H9 (cell line): Measurements from ENCODE around the gene AGTPBP1. TPM values are rescaled to one million over a fixed set of nuclear protein-coding genes. Genes with fewer than 3 reads are reported as not detected.
A peak's percentile ranks its signal among the peaks of the same experiment; 100 is the strongest.

ENCODE experiments used
- DNase-seq: peaks from one replicate; pipeline ENCODE4 v3.0.0-alpha.2; 2017
- H2AFZ ChIP-seq: one replicate; pipeline ENCODE4 v1.6.1; 2013; ENCODE audit warnings: mild to moderate bottlenecking, low read length, control low read depth, moderate library complexity
- H2AK5ac ChIP-seq: 2 replicates; pipeline ENCODE4 v1.6.1; 2013; ENCODE audit warnings: low read length, control low read depth, mixed read lengths; ENCODE audit not compliant: insufficient read length
- H2BK120ac ChIP-seq: one replicate; pipeline ENCODE4 v1.6.1; 2013; ENCODE audit warnings: low read depth, mild to moderate bottlenecking, low read length, control low read depth, inconsistent platforms; ENCODE audit not compliant: poor library complexity, severe bottlenecking
- H2BK12ac ChIP-seq: 2 replicates; pipeline ENCODE4 v1.6.1; 2013; ENCODE audit warnings: low read length, control low read depth, mixed read lengths, low read depth; ENCODE audit not compliant: insufficient read length
- H2BK15ac ChIP-seq: 2 replicates; pipeline ENCODE4 v1.6.1; 2013; ENCODE audit warnings: low read depth, low read length, control low read depth
- H2BK20ac ChIP-seq: one replicate; pipeline ENCODE4 v1.6.1; 2013; ENCODE audit warnings: low read depth, mild to moderate bottlenecking, low read length, control low read depth, inconsistent platforms; ENCODE audit not compliant: poor library complexity, severe bottlenecking
- H2BK5ac ChIP-seq: 2 replicates; pipeline ENCODE4 v1.6.1; 2013; ENCODE audit warnings: low read length, control low read depth, mixed read lengths; ENCODE audit not compliant: insufficient read length
- H3K14ac ChIP-seq: 2 replicates; pipeline ENCODE4 v1.6.1; 2013; ENCODE audit warnings: low read length, control low read depth; ENCODE audit not compliant: insufficient read depth
- H3K18ac ChIP-seq: 2 replicates; pipeline ENCODE4 v1.6.1; 2013; ENCODE audit warnings: low read depth, mild to moderate bottlenecking, mixed read lengths, low read length, control low read depth; ENCODE audit not compliant: insufficient read length
- H3K23ac ChIP-seq: 2 replicates; pipeline ENCODE4 v1.6.1; 2013; ENCODE audit warnings: low read length, control low read depth, mixed read lengths, low read depth; ENCODE audit not compliant: insufficient read length
- H3K23me2 ChIP-seq: 2 replicates; pipeline ENCODE4 v1.6.1; 2013; ENCODE audit warnings: low read depth, mild to moderate bottlenecking, mixed read lengths, low read length, control low read depth; ENCODE audit not compliant: insufficient read length, poor library complexity, severe bottlenecking
- H3K27ac ChIP-seq: 2 replicates; pipeline ENCODE4 v1.5.1; 2013; ENCODE audit warnings: low read length, control low read depth, mixed read lengths, low read depth; ENCODE audit not compliant: insufficient read length
- H3K27me3 ChIP-seq: 2 replicates; pipeline ENCODE4 v1.6.1; 2013; ENCODE audit warnings: low read length, control low read depth, inconsistent platforms; ENCODE audit not compliant: insufficient read depth
- H3K4ac ChIP-seq: 2 replicates; pipeline ENCODE4 v1.6.1; 2013; ENCODE audit warnings: low read depth, mild to moderate bottlenecking, control low read depth, inconsistent platforms, low read length, moderate library complexity
- H3K4me1 ChIP-seq: 2 replicates; pipeline ENCODE4 v1.6.1; 2013; ENCODE audit warnings: low read length, control low read depth, inconsistent platforms; ENCODE audit not compliant: insufficient read depth
- H3K4me2 ChIP-seq: 2 replicates; pipeline ENCODE4 v1.6.1; 2013; ENCODE audit warnings: low read length, control low read depth, mixed read lengths; ENCODE audit not compliant: insufficient read length, insufficient read depth
- H3K56ac ChIP-seq: 2 replicates; pipeline ENCODE4 v1.6.1; 2013; ENCODE audit warnings: low read depth, mild to moderate bottlenecking, mixed read lengths, low read length, control low read depth; ENCODE audit not compliant: insufficient read length
- H3K79me1 ChIP-seq: 2 replicates; pipeline ENCODE4 v1.6.1; 2013; ENCODE audit warnings: low read depth, mild to moderate bottlenecking, moderate library complexity, low read length, control low read depth, inconsistent platforms; ENCODE audit not compliant: insufficient read depth, poor library complexity, severe bottlenecking
- H3K79me2 ChIP-seq: 2 replicates; pipeline ENCODE4 v1.6.1; 2013; ENCODE audit warnings: low read length, control low read depth, inconsistent platforms; ENCODE audit not compliant: insufficient read depth
- H3K9ac ChIP-seq: 2 replicates; pipeline ENCODE4 v1.6.1; 2013; ENCODE audit warnings: low read length, control low read depth, mixed read lengths; ENCODE audit not compliant: insufficient read length; ENCODE audit errors: extremely low read depth
- H3K9me3 ChIP-seq: one replicate; pipeline ENCODE4 v1.6.1; 2013; ENCODE audit warnings: low read depth, low read length, inconsistent platforms; ENCODE audit not compliant: control insufficient read depth
- H3T11ph ChIP-seq: one replicate; pipeline ENCODE4 v1.6.1; 2013; ENCODE audit warnings: mild to moderate bottlenecking, low read length, control low read depth, inconsistent platforms
- H4K20me1 ChIP-seq: one replicate; pipeline ENCODE4 v1.6.1; 2013; ENCODE audit not compliant: control insufficient read depth, insufficient read length, insufficient read depth
- H4K5ac ChIP-seq: 2 replicates; pipeline ENCODE4 v1.6.1; 2013; ENCODE audit warnings: low read depth, mild to moderate bottlenecking, mixed read lengths, low read length, control low read depth; ENCODE audit not compliant: insufficient read length
- H4K8ac ChIP-seq: replicated peaks from 2 replicates; pipeline ENCODE4 v1.6.1; 2013; ENCODE audit warnings: low read length, control low read depth, mixed read lengths, low read depth; ENCODE audit not compliant: insufficient read length
- H4K91ac ChIP-seq: 2 replicates; pipeline ENCODE4 v1.6.1; 2013; ENCODE audit warnings: low read depth, mild to moderate bottlenecking, moderate library complexity, mixed read lengths, low read length, control low read depth; ENCODE audit not compliant: insufficient read length
- H3K27ac Mint-ChIP-seq, 3 experiments: 2 replicates in 2 of 3; 3 replicates in 1 of 3; pipeline ENCODE4 v1.8.0; 2020 to 2021; ENCODE audit warnings: mixed read lengths in 3 of 3, mild to moderate bottlenecking in 1 of 3, moderate library complexity in 1 of 3
- H3K27me3 Mint-ChIP-seq: 2 replicates; pipeline ENCODE4 v1.8.0; 2021; ENCODE audit warnings: low read depth, mild to moderate bottlenecking, moderate library complexity, mixed read lengths
- H3K36me3 Mint-ChIP-seq, 3 experiments: 2 replicates in 2 of 3; 3 replicates in 1 of 3; pipeline ENCODE4 v1.8.0; 2020 to 2021; ENCODE audit warnings: low read depth in 3 of 3, mixed read lengths in 3 of 3; ENCODE audit not compliant: insufficient read depth in 1 of 3
- H3K4me1 Mint-ChIP-seq, 2 experiments: 2 replicates each; pipeline ENCODE4 v1.8.0; 2020; ENCODE audit warnings: mixed read lengths in 2 of 2
- H3K4me3 Mint-ChIP-seq, 2 experiments: 2 replicates in 1 of 2; 3 replicates in 1 of 2; pipeline ENCODE4 v1.8.0; 2020 to 2021; ENCODE audit warnings: mild to moderate bottlenecking in 2 of 2, mixed read lengths in 2 of 2, moderate library complexity in 1 of 2
- H3K9me3 Mint-ChIP-seq, 2 experiments: 2 replicates in 1 of 2; 3 replicates in 1 of 2; pipeline ENCODE4 v1.8.0; 2020; ENCODE audit warnings: mild to moderate bottlenecking in 2 of 2, mixed read lengths in 2 of 2, moderate library complexity in 1 of 2
- WGBS: extraction: QIAGEN DNeasy Blood & Tissue Kit; methylation state at CpG from one replicate; pipeline ENCODE4 v1.1.7; 2013; ENCODE audit warnings: missing lambda C conversion rate, low lambda C conversion rate, mixed read lengths; ENCODE audit not compliant: insufficient read length; ENCODE audit errors: extremely low coverage; 5-methylcytosine and 5-hydroxymethylcytosine counted together
- total RNA-seq: library from RNA; stranded (reverse); gene quantifications from 2 replicates; pipeline ENCODE4 v1.2.1, GENCODE V29; 2021
- TF ChIP-seq, protein P1 (sequence below): fragments of 200-600 bp; sonication (generic); conservative IDR thresholded peaks from 3 replicates; pipeline ENCODE4 v1.8.0; 2021; ENCODE audit warnings: antibody characterized with exemption, mild to moderate bottlenecking

AGTPBP1 gene
- total RNA-seq, 1 experiment from 2014 or later: 53.1 TPM

DNA sequence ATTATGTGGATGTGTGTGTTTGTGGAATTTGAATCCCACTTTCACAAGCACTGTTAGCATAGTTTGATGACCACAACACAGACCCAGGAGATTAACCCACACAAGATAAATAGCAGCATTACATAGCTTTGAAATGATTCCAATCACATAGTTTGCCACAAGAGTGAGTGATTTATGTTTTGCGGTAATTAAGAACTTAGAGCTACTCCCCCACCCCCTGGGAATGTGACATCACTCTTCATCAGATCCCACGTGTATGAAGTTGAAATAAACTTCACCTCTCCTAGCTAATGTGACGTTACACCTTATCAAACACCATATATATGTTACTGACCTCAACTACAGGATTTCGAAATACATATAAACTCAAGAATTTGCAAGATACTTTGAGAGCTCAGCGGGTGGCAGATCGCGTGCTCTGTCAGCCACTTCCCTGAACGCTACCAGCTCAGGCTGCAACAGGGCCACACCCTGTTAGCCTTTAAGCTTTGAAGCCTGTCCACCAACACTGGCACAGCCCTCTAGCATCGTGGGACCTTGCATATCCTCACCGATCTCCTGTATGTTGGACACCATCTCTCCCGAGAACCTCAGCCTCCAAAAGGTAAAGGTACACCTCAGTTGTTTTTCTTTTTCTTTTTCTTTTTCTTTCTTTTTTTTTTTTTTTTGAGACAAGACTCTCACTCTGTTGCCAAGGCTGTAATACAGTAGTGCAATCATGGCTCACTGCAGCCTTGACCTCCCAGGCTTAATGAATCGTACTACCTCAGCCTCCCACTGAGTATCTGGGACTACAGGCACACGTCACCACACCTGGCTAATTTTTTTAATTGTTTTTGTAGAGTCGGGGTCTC is 1.7 kb upstream of the AGTPBP1 start:
- no peaks in the 10 kb centered on the region for H3K9me3 Mint-ChIP-seq

More for the DNA sequence above, 1.7 kb upstream of the AGTPBP1 start:
- Histone ChIP-seq H3K23me2 (peaks cover 4% of the 10 kb centered on the region), H3K14ac (no peak overlapping the region), H2AK5ac (no peak overlapping the region), H3K23ac (no peak overlapping the region), H3K4me2 (peak overlapping the region; percentile 1), H3K27ac (no peak overlapping the region), H3K56ac (no peak overlapping the region), H4K20me1 (no peaks in the 10 kb centered on the region), H4K5ac (no peak overlapping the region), H4K8ac (no peak overlapping the region), H3T11ph (no peak overlapping the region), H3K18ac (no peak overlapping the region), H2BK15ac (no peak overlapping the region), H3K79me2 (peaks cover 10% of the 10 kb centered on the region; the same call in 1 of the 2 replicates), H3K27me3 (no peaks in the 10 kb centered on the region), H3K9ac (no peak overlapping the region), H2BK12ac (no peak overlapping the region), H3K9me3 (no peaks in the 10 kb centered on the region), H3K4ac (no peak overlapping the region), H3K79me1 (no peaks in the 10 kb centered on the region), H3K4me1 (no peaks in the 10 kb centered on the region), H2AFZ (no peak overlapping the region), H4K91ac (no peak overlapping the region), H2BK5ac (no peak overlapping the region), H2BK120ac (no peak overlapping the region), H2BK20ac (no peak overlapping the region)
- Mint-ChIP-seq H3K36me3 (no peaks in the 10 kb centered on the region; a peak in 1 of 7 replicates), H3K27me3 (no peaks in the 10 kb centered on the region), H3K4me3 (peak overlapping the region; percentile 54 to 67; a peak in 4 of 5 replicates), H3K27ac (peak overlapping the region in 1 of 3 experiments; percentile 41; a peak in 1 of 7 replicates), H3K4me1 (peaks cover 33 to 36% of the 10 kb centered on the region in 2 experiments)
- TF ChIP-seq, protein P1, sequence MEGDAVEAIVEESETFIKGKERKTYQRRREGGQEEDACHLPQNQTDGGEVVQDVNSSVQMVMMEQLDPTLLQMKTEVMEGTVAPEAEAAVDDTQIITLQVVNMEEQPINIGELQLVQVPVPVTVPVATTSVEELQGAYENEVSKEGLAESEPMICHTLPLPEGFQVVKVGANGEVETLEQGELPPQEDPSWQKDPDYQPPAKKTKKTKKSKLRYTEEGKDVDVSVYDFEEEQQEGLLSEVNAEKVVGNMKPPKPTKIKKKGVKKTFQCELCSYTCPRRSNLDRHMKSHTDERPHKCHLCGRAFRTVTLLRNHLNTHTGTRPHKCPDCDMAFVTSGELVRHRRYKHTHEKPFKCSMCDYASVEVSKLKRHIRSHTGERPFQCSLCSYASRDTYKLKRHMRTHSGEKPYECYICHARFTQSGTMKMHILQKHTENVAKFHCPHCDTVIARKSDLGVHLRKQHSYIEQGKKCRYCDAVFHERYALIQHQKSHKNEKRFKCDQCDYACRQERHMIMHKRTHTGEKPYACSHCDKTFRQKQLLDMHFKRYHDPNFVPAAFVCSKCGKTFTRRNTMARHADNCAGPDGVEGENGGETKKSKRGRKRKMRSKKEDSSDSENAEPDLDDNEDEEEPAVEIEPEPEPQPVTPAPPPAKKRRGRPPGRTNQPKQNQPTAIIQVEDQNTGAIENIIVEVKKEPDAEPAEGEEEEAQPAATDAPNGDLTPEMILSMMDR: no peak
- DNase-seq: peak; percentile 38
- no CpG with 5 or more reads among the region's 14 CpGs for WGBS
